ENCODE measurements around the gene LRMDA. TPM values are rescaled to one million over a fixed set of nuclear protein-coding genes. Genes with fewer than 3 reads are reported as not detected.

LRMDA gene
- polyA plus RNA-seq, 3 donors: 39.8 to 59.6 (median 56.4) TPM

- TF ChIP-seq CTCF (IDR thresholded peaks at IDR 0.05): no peak
- Histone ChIP-seq H3K9me3 (replicated peaks in 1 of 2; ENCODE audit: control insufficient read depth in 1 of 2, insufficient read depth in 1 of 2, low read length in 2 of 2) (no peaks in the 10 kb centered on the region), H3K9ac (ENCODE audit: insufficient read depth, low read length, poor library complexity, severe bottlenecking) (no peak overlapping the region), H3K4me1 (ENCODE audit: control insufficient read depth in 1 of 2, insufficient read depth in 2 of 2, low read length in 2 of 2) (no peaks in the 10 kb centered on the region), H2AFZ (ENCODE audit: insufficient read depth, low read depth, low read length, poor library complexity, severe bottlenecking) (no peak overlapping the region), H3K4me3 (replicated peaks in 1 of 3; ENCODE audit: low read depth in 2 of 3, low read length in 3 of 3) (no peak overlapping the region), H3K27ac (ENCODE audit: low read depth in 1 of 2, low read length in 2 of 2) (no peak overlapping the region), H4K20me1 (ENCODE audit: insufficient read depth, low read length) (no peaks in the 10 kb centered on the region), H3K79me2 (ENCODE audit: insufficient read depth, low read length) (no peaks in the 10 kb centered on the region), H3K27me3 (ENCODE audit: control insufficient read depth in 2 of 2, insufficient read depth in 2 of 2, low read length in 2 of 2) (no peaks in the 10 kb centered on the region), H3K36me3 (replicated peaks in 1 of 2; ENCODE audit: control insufficient read depth in 1 of 2, insufficient read depth in 2 of 2, low read length in 2 of 2) (no peaks in the 10 kb centered on the region), H3K4me2 (replicated peaks; ENCODE audit: extremely low read depth, low read length, poor library complexity, severe bottlenecking) (no peak overlapping the region)
- no peaks in the 10 kb centered on the region for H3K9me3 Mint-ChIP-seq
- peaks cover 10 to 14% of the 10 kb centered on the region in 2 donors for H3K36me3 Mint-ChIP-seq
- H3K27ac Mint-ChIP-seq: no peak overlapping the region
- intact Hi-C loops (cut with micrococcal nuclease): no loop called here
- H3K4me3 Mint-ChIP-seq: no peak overlapping the region
- H3K27me3 Mint-ChIP-seq (ENCODE audit: low read depth in 3 of 3): peaks cover 0 to 3% (median 0%) of the 10 kb centered on the region in 3 donors
- DNase-seq: no peak
- H3K4me1 Mint-ChIP-seq: no peaks in the 10 kb centered on the region
Measured at GRCh38 chr10:76080451-76080850, 649.0 kb downstream of the LRMDA start.

- Mint-ChIP-seq H3K27me3 (ENCODE audit: low read depth in 3 of 3) (peaks cover 0 to 3% (median 0%) of the 10 kb centered on the region in 3 donors), H3K4me3 (no peak overlapping the region), H3K36me3 (peaks cover 16 to 19% of the 10 kb centered on the region in 2 donors), H3K9me3 (no peaks in the 10 kb centered on the region), H3K4me1 (no peaks in the 10 kb centered on the region), H3K27ac (peak overlapping the region in 1 of 7 donors; percentile 10)
- H3K9me3 ChIP-seq (replicated peaks in 1 of 2; ENCODE audit: control insufficient read depth in 1 of 2, insufficient read depth in 1 of 2, low read length in 2 of 2): no peaks in the 10 kb centered on the region
- no peak overlapping the region for H3K4me3 ChIP-seq (replicated peaks in 1 of 3; ENCODE audit: low read depth in 2 of 3, low read length in 3 of 3)
- WGBS (ENCODE audit: insufficient coverage): no CpG with 5 or more reads among the region's 3 CpGs
- no peak overlapping the region for H3K4me2 ChIP-seq (replicated peaks; ENCODE audit: extremely low read depth, low read length, poor library complexity, severe bottlenecking)
- no peaks in the 10 kb centered on the region for H3K27me3 ChIP-seq (ENCODE audit: control insufficient read depth in 2 of 2, insufficient read depth in 2 of 2, low read length in 2 of 2)
- H3K4me1 ChIP-seq (ENCODE audit: control insufficient read depth in 1 of 2, insufficient read depth in 2 of 2, low read length in 2 of 2): no peaks in the 10 kb centered on the region
- no peaks in the 10 kb centered on the region for H3K36me3 ChIP-seq (replicated peaks in 1 of 2; ENCODE audit: control insufficient read depth in 1 of 2, insufficient read depth in 2 of 2, low read length in 2 of 2)
- intact Hi-C loops (cut with micrococcal nuclease): no loop called here
- H3K9ac ChIP-seq (ENCODE audit: insufficient read depth, low read length, poor library complexity, severe bottlenecking): no peak overlapping the region
- H4K20me1 ChIP-seq (ENCODE audit: insufficient read depth, low read length): no peaks in the 10 kb centered on the region
- H3K79me2 ChIP-seq (ENCODE audit: insufficient read depth, low read length): no peaks in the 10 kb centered on the region
- no peak for TF ChIP-seq CTCF (IDR thresholded peaks at IDR 0.05)
- DNase-seq: no peak
- no peak overlapping the region for H3K27ac ChIP-seq (ENCODE audit: low read depth in 1 of 2, low read length in 2 of 2)
- no peak overlapping the region for H2AFZ ChIP-seq (ENCODE audit: insufficient read depth, low read depth, low read length, poor library complexity, severe bottlenecking)
Measured at GRCh38 chr10:76080991-76081390, 649.6 kb downstream of the LRMDA start.

Data from CD14-positive monocyte (primary cell).